ENCODE measurements around the gene SOBP. TPM values are rescaled to one million over a fixed set of nuclear protein-coding genes. Genes with fewer than 3 reads are reported as not detected.

The SOBP gene
- total and polyA plus RNA-seq, 2 donors (not counting 3 experiments of a cell fraction or from before 2014, with no cell fraction given): 0.35 to 6.6 TPM

- H3K4me1 ChIP-seq (ENCODE audit: control insufficient read depth, extremely low read depth, insufficient read depth, low read length): peaks cover 23% of the 10 kb centered on the region
- H2AFZ ChIP-seq (ENCODE audit: low read depth, low read length): no peak overlapping the region
- H3K27ac ChIP-seq (ENCODE audit: insufficient read depth, low read depth, low read length): no peak overlapping the region
- no peak for TF ChIP-seq FOS (IDR thresholded peaks at IDR 0.05; ENCODE audit: borderline replicate concordance, insufficient read depth, low read length)
- TF ChIP-seq GATA2 (IDR thresholded peaks at IDR 0.05; ENCODE audit: insufficient read depth, insufficient read length, low read depth, low read length): no peak
- no peak for TF ChIP-seq MYC (IDR thresholded peaks at IDR 0.05; ENCODE audit: low read depth, low read length)
- no peak for TF ChIP-seq POLR2A (IDR thresholded peaks at IDR 0.05; ENCODE audit: low read depth, low read length)
- TF ChIP-seq, protein P1, sequence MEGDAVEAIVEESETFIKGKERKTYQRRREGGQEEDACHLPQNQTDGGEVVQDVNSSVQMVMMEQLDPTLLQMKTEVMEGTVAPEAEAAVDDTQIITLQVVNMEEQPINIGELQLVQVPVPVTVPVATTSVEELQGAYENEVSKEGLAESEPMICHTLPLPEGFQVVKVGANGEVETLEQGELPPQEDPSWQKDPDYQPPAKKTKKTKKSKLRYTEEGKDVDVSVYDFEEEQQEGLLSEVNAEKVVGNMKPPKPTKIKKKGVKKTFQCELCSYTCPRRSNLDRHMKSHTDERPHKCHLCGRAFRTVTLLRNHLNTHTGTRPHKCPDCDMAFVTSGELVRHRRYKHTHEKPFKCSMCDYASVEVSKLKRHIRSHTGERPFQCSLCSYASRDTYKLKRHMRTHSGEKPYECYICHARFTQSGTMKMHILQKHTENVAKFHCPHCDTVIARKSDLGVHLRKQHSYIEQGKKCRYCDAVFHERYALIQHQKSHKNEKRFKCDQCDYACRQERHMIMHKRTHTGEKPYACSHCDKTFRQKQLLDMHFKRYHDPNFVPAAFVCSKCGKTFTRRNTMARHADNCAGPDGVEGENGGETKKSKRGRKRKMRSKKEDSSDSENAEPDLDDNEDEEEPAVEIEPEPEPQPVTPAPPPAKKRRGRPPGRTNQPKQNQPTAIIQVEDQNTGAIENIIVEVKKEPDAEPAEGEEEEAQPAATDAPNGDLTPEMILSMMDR (IDR thresholded peaks at IDR 0.05; ENCODE audit: extremely low read depth in 1 of 2, insufficient read depth in 1 of 2, low read depth in 1 of 2, low read length in 2 of 2): no peak
- TF ChIP-seq MAX (IDR thresholded peaks at IDR 0.05; ENCODE audit: insufficient read depth, insufficient read length): no peak
- TF ChIP-seq POLR2AphosphoS5 (IDR thresholded peaks at IDR 0.05; ENCODE audit: insufficient read depth, low read depth, low read length): no peak
- no peak for TF ChIP-seq JUN (IDR thresholded peaks at IDR 0.05; ENCODE audit: borderline replicate concordance, insufficient read depth, insufficient read length, low read depth)
- TF ChIP-seq EZH2 (IDR thresholded peaks at IDR 0.05; ENCODE audit: borderline replicate concordance, low read depth, low read length, severe bottlenecking): no peak
- no peaks in the 10 kb centered on the region for H3K36me3 ChIP-seq (ENCODE audit: control insufficient read depth in 2 of 2, extremely low read depth in 1 of 2, insufficient read depth in 2 of 2, low read length in 2 of 2)
- H3K9me3 ChIP-seq (replicated peaks; ENCODE audit: control insufficient read depth, insufficient read depth, low read length): no peaks in the 10 kb centered on the region
- ChIA-PET POLR2A (no interaction called here), CTCF (interaction anchor here (0.8 to 2.0 kb wide), 2 partner anchors 341 to 481 kb away, joined by 3 to 9 read pairs; no protein-coding TSS in a partner anchor)
- no peaks in the 10 kb centered on the region for H3K9me1 ChIP-seq (replicated peaks; ENCODE audit: control insufficient read depth, extremely low read depth, insufficient read depth, low read length)
- peak; percentile 52 for FAIRE-seq
- no peak overlapping the region for H3K4me2 ChIP-seq (ENCODE audit: insufficient read depth, low read length)
- no peak for DNase-seq (ENCODE audit: low read depth, low spot score)
- dilution Hi-C loops (cut with MboI; ENCODE audit: extremely low pct_ligation_motif_present, low sequenced_read_pairs) (no loop called here), intact Hi-C loops (cut with micrococcal nuclease) (loop anchor here (1.0 to 5.0 kb wide), 4 partner anchors 166 to 527 kb away; partner anchors contain the start of gene PDSS2)
- H3K4me3 ChIP-seq (replicated peaks in 1 of 3; ENCODE audit: insufficient read depth in 1 of 3, low read depth in 1 of 3, low read length in 3 of 3): no peak overlapping the region
- H3K9ac ChIP-seq (replicated peaks; ENCODE audit: extremely low read depth, insufficient read depth, low read length): no peak overlapping the region
- TSS peak; percentile 19 for BruUV-seq (replicated peaks)
- H3K27me3 ChIP-seq (ENCODE audit: control insufficient read depth in 2 of 2, insufficient read depth in 2 of 2, low read length in 2 of 2): peaks cover 0 to 2% of the 10 kb centered on the region in 2 experiments
- no peaks in the 10 kb centered on the region for H3K79me2 ChIP-seq (ENCODE audit: control insufficient read depth, insufficient read depth, low read length)
- H4K20me1 ChIP-seq (replicated peaks; ENCODE audit: control insufficient read depth, extremely low read depth, insufficient read depth, low read length): no peaks in the 10 kb centered on the region
These were observed 169.3 kb downstream of the SOBP start for GRCh38 chr6:107658920-107659865.
